Measurements from ENCODE around the gene MAGI2.

The MAGI2 gene

DNA sequence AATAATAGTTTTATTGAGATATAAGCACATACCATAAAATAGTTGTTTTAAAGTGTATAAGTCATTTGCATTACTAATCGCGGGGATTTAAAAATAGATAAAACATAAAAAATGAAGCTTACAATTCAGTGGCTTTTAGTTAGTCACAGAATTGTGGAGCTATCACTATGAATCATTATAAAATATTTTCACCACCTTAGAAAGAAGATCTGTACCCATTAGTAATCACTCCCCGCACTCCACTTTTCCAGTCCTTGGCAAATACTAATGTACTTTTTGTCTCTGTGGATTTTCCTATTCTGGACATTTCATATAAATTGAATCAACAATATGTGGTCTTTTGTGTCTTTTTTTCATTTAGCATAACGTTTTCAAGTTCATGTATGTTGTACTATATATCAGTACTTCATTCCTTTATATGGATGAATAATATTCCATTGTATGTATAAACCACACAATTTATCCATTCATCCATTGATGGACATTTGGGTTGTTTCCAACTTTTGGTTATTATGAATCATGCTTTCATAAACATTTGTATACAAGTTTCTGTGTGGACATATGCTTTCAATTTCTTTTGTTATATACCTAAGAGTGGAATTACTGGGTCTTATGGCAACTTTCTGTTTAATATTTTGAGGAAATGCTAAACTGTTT, 162.5 kb downstream of the MAGI2 start:
- ChIA-PET POLR2A (no interaction called here), CTCF (no interaction called here)
- no peak for TF ChIP-seq CTCF (IDR thresholded peaks at IDR 0.05; ENCODE audit: control extremely low read depth, extremely low read depth, low read depth, missing control alignments)
- DNase-seq (ENCODE audit: extremely low spot score) = no peak

- CTCF ChIA-PET = no interaction called here
These were observed 163.1 kb downstream of the MAGI2 start for GRCh38 chr7:79290398-79290797.

DNA sequence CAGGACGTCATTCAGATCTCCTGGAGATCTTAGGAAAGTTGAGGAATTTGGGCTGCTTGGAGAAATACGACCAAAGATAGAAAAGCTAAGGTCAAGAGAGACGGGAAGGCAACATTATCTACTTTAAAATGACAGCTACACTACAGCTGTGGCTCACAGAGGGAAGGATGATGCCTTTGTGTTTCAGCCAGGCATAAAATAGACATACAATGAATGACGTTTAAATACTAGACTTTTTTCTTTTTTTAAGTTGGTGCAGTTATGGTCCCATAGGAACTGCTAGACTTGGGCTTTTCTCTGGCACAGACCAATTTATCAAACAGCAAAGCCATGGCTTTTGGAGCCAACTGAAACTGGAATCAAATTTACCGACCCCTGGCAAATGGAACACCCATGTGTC, 164.8 kb downstream of the MAGI2 start:
- CTCF ChIA-PET = no interaction called here
- no peak for TF ChIP-seq CTCF (IDR thresholded peaks at IDR 0.05; ENCODE audit: control extremely low read depth, extremely low read depth, low read depth, missing control alignments)
- no peak for DNase-seq (ENCODE audit: extremely low spot score)
- POLR2A ChIA-PET = no interaction called here

More at GRCh38 chr7:79290398-79290797, 163.1 kb downstream of the MAGI2 start:
- no peak for DNase-seq (ENCODE audit: extremely low spot score)
- POLR2A ChIA-PET = no interaction called here
- no peak for TF ChIP-seq CTCF (IDR thresholded peaks at IDR 0.05; ENCODE audit: control extremely low read depth, extremely low read depth, low read depth, missing control alignments)

DNA sequence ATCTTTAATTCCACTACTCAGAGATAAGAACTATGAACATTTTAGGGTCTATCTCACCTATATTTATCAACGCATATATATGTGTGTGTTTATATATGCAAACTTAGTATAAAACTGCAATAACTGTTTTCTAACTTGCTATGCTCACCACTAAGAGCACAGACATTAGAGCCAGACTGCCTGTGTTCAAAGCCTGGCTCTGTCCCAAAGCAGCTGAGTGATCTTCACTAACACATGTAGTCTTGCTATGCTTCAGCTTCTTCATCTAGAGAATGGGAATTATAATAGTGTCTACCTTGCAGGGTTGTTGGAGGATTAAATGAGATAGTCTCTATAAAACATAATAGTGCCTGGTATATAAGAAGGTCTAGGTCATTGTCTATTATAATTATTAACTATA, 165.5 kb downstream of the MAGI2 start:
- no peak for DNase-seq (ENCODE audit: extremely low spot score)
- no peak for TF ChIP-seq CTCF (IDR thresholded peaks at IDR 0.05; ENCODE audit: control extremely low read depth, extremely low read depth, low read depth, missing control alignments)
- POLR2A ChIA-PET = no interaction called here
- CTCF ChIA-PET = interaction anchor here (1.0 kb wide), 1 partner anchor 9 kb away, joined by 3 read pairs; no protein-coding TSS in a partner anchor

- no peak for TF ChIP-seq CTCF (IDR thresholded peaks at IDR 0.05; ENCODE audit: control extremely low read depth, extremely low read depth, low read depth, missing control alignments)
- ChIA-PET POLR2A (no interaction called here), CTCF (interaction anchor here (1.2 kb wide), 1 partner anchor 18 kb away, joined by 3 read pairs; no protein-coding TSS in a partner anchor)
- DNase-seq (ENCODE audit: extremely low spot score) = no peak
These were observed 167.3 kb downstream of the MAGI2 start for GRCh38 chr7:79286181-79286580.

DNA sequence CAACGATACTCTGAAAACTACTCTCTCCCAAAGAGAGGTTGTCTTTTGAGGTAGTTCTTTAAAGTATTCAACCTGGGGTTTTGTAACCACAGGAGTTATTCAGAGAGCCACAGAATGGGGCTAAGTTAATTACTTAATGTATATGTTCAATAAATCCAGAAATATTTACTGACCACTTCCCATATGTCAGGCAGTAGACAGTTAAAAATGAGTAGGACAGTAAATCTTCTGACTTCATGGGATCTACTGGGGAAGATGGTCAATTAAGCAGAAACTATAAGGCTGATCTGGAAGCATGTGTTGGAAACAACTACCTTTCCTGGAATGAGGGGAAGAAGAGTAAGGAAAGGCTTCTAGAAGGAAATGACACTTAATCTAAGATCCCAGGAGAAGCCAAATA, 167.7 kb downstream of the MAGI2 start:
- DNase-seq (ENCODE audit: extremely low spot score) = no peak
- POLR2A ChIA-PET = no interaction called here

More for the DNA sequence above, 167.7 kb downstream of the MAGI2 start:
- no peak for TF ChIP-seq CTCF (IDR thresholded peaks at IDR 0.05; ENCODE audit: control extremely low read depth, extremely low read depth, low read depth, missing control alignments)
- CTCF ChIA-PET = interaction anchor here (1.2 kb wide), 1 partner anchor 17 kb away, joined by 3 read pairs; no protein-coding TSS in a partner anchor
